Measurements from ENCODE around the gene PSMG1. TPM values are rescaled to one million over a fixed set of nuclear protein-coding genes. Genes with fewer than 3 reads are reported as not detected.

PSMG1 gene
- total and polyA plus RNA-seq, 2 of the 8 experiments (the other 6 are each of a cell fraction or from before 2014, with no cell fraction given), result 50.7 to 93.7 TPM

DNA sequence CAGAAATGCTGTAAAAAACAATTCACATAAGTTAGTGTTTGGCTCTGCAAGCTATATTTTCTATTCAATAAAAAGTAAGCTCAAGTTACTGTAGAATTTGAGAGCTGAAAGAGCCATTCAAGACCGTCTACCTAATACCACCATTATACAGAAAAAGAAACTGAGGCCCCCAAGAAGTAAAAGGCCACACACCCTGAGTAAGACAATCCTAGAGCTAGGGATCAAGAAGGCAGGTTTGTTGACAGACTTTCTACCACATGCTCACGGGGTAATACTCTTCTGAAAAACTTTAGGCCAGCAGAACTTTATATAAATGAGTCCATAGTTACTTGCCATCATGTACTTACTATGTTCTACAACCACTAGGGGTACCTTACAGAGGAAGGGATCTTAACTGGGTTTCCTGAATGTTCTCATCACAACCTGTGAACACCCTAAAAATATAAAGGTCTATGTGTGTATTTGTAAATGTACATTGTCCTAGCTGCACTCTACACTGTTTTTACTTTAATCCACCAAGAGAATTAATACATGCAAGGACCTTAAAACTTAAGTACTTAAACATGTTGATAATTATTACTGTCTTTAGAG lies 2.7 kb downstream of the PSMG1 start:
- H2BK12ac ChIP-seq (ENCODE audit: low read depth, low read length), result no peak overlapping the region

More for the DNA sequence above, 2.7 kb downstream of the PSMG1 start:
- 82% methylated on average over 2 of the region's 2 CpGs; no CpG with 5 or more reads in 1 of the 2 experiments for WGBS, 2 experiments (ENCODE audit: extremely low coverage in 1 of 2, insufficient coverage in 1 of 2, insufficient read length in 1 of 2, insufficient replicate concordance in 2 of 2, low coverage in 1 of 2, low lambda C conversion rate in 2 of 2, missing lambda C conversion rate in 1 of 2)
- H2BK15ac ChIP-seq (ENCODE audit: low read length), result no peak overlapping the region
- no peaks in the 10 kb centered on the region for H3K9me3 ChIP-seq (ENCODE audit: insufficient read depth in 2 of 2, low read depth in 1 of 2, low read length in 1 of 2)
- peaks cover 0 to 24% of the 10 kb centered on the region in 2 experiments; a peak in 3 of 4 replicates for H3K79me2 ChIP-seq (ENCODE audit: control insufficient read depth in 1 of 2, insufficient read depth in 2 of 2, low read length in 2 of 2)
- H3K56ac ChIP-seq (replicated peaks; ENCODE audit: insufficient read length, low read depth, low read length), result no peak overlapping the region
- H2BK20ac ChIP-seq (ENCODE audit: low read length), result no peak overlapping the region
- no peak for TF ChIP-seq GABPA (IDR thresholded peaks at IDR 0.05; ENCODE audit: borderline replicate concordance, insufficient read depth, low read length)
- TF ChIP-seq, protein P1, sequence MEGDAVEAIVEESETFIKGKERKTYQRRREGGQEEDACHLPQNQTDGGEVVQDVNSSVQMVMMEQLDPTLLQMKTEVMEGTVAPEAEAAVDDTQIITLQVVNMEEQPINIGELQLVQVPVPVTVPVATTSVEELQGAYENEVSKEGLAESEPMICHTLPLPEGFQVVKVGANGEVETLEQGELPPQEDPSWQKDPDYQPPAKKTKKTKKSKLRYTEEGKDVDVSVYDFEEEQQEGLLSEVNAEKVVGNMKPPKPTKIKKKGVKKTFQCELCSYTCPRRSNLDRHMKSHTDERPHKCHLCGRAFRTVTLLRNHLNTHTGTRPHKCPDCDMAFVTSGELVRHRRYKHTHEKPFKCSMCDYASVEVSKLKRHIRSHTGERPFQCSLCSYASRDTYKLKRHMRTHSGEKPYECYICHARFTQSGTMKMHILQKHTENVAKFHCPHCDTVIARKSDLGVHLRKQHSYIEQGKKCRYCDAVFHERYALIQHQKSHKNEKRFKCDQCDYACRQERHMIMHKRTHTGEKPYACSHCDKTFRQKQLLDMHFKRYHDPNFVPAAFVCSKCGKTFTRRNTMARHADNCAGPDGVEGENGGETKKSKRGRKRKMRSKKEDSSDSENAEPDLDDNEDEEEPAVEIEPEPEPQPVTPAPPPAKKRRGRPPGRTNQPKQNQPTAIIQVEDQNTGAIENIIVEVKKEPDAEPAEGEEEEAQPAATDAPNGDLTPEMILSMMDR (IDR thresholded peaks at IDR 0.05; ENCODE audit: control extremely low read depth in 1 of 3, insufficient read depth in 1 of 3, low read depth in 1 of 3, low read length in 3 of 3), result peak in 1 of 3 experiments; percentile 14; a peak in 1 of 4 replicates
- H2AFZ ChIP-seq (ENCODE audit: low read length), result no peak overlapping the region
- H3K79me1 ChIP-seq (ENCODE audit: low read depth, low read length), result peaks cover 3% of the 10 kb centered on the region; the same call in 1 of the 2 replicates
- H2BK5ac ChIP-seq (ENCODE audit: low read depth, low read length), result no peak overlapping the region
- no peak overlapping the region for H3K27ac ChIP-seq (ENCODE audit: low read depth, low read length)
- no peak overlapping the region for H3K18ac ChIP-seq (ENCODE audit: extremely low read depth, low read length)
- H4K5ac ChIP-seq (ENCODE audit: insufficient read length, low read depth, low read length), result no peak overlapping the region
- H4K8ac ChIP-seq (ENCODE audit: extremely low read depth, insufficient read depth, low read length), result no peak overlapping the region
- peaks cover 0 to 5% (median 3%) of the 10 kb centered on the region in 4 experiments; a peak in 4 of 7 replicates for H3K4me1 ChIP-seq (replicated peaks in 1 of 4; ENCODE audit: control insufficient read depth in 3 of 4, insufficient read depth in 4 of 4, low read length in 3 of 4)
- no peak overlapping the region for H3K14ac ChIP-seq (ENCODE audit: insufficient read length)
- H4K91ac ChIP-seq (replicated peaks; ENCODE audit: insufficient read length, low read length), result no peak overlapping the region
- no peak for DNase-seq (ENCODE audit: low read depth in 1 of 2, low spot score in 2 of 2)
- no peak overlapping the region for H3K4ac ChIP-seq (replicated peaks; ENCODE audit: insufficient read length, low read depth, low read length)
- CTCF ChIA-PET (ENCODE audit: partially characterized antibody), result interaction anchor here (0.6 to 1.8 kb wide), 5 partner anchors 9 to 695 kb away, joined by 3 to 7 read pairs (median 3); no protein-coding TSS in a partner anchor
- H4K20me1 ChIP-seq (replicated peaks in 1 of 2; ENCODE audit: control insufficient read depth in 1 of 2, insufficient read depth in 2 of 2, low read length in 2 of 2), result peaks cover 0 to 3% of the 10 kb centered on the region in 2 experiments
- H3K9ac ChIP-seq (replicated peaks in 1 of 4; ENCODE audit: extremely low read depth in 1 of 4, low read depth in 3 of 4, low read length in 3 of 4), result no peak overlapping the region
- peaks cover 2 to 41% (median 12%) of the 10 kb centered on the region in 4 experiments; a peak in 6 of 8 replicates for H3K36me3 ChIP-seq (ENCODE audit: control insufficient read depth in 2 of 4, insufficient read depth in 4 of 4, low read length in 3 of 4)
- H2BK120ac ChIP-seq (replicated peaks; ENCODE audit: low read depth, low read length), result no peak overlapping the region
- no peak overlapping the region for H2AK5ac ChIP-seq (ENCODE audit: low read depth, low read length)
- H3K4me3 ChIP-seq (ENCODE audit: extremely low read depth in 1 of 4, insufficient read depth in 2 of 4, low read depth in 3 of 4, low read length in 4 of 4), result no peak overlapping the region
- POLR2A ChIA-PET (ENCODE audit: partially characterized antibody), result interaction anchor here (1.0 to 1.7 kb wide), 2 partner anchors 8 to 167 kb away, joined by 4 to 5 read pairs; no protein-coding TSS in a partner anchor
- no peaks in the 10 kb centered on the region for H3K27me3 ChIP-seq (replicated peaks in 1 of 4; ENCODE audit: control insufficient read depth in 3 of 4, extremely low read depth in 1 of 4, insufficient read depth in 3 of 4, low read length in 3 of 4)
- no peak for FAIRE-seq
- no peak overlapping the region for H3K23ac ChIP-seq (ENCODE audit: insufficient read length)
- H3K4me2 ChIP-seq (ENCODE audit: insufficient read depth in 1 of 2, low read depth in 2 of 2, low read length in 2 of 2), result no peak overlapping the region
- peaks cover 7% of the 10 kb centered on the region; the same call in 1 of the 2 replicates for H3K23me2 ChIP-seq (ENCODE audit: low read depth, low read length)

Measured in H1 (cell line).